GM19193 (cell line): ENCODE data around the gene CCDC178.

ENCODE experiments used
- POLR2A ChIP-seq: IDR thresholded peaks from 4 replicates; pipeline ENCODE4 v1.6.1; 2011; ENCODE audit not compliant: insufficient read depth, insufficient read length; ENCODE audit errors: extremely low read depth

The CCDC178 gene

GRCh38 chr18:33184958-33185357, 255.6 kb downstream of the CCDC178 start:
- TF ChIP-seq POLR2A = no peak

- TF ChIP-seq POLR2A = no peak
Measured at GRCh38 chr18:33184175-33184574, 256.3 kb downstream of the CCDC178 start.

- no peak for TF ChIP-seq POLR2A
Measured at GRCh38 chr18:33183136-33183535, 257.4 kb downstream of the CCDC178 start.

- no peak for TF ChIP-seq POLR2A
Measured at GRCh38 chr18:33181016-33181415, 259.5 kb downstream of the CCDC178 start.

- no peak for TF ChIP-seq POLR2A
Measured at GRCh38 chr18:33169218-33169617, 271.3 kb downstream of the CCDC178 start.

- no peak for TF ChIP-seq POLR2A
Measured at GRCh38 chr18:33161131-33161530, 279.4 kb downstream of the CCDC178 start.

- TF ChIP-seq POLR2A = no peak
Measured at GRCh38 chr18:33159151-33159550, 281.4 kb downstream of the CCDC178 start.

- TF ChIP-seq POLR2A = no peak
Measured at GRCh38 chr18:33157893-33158292, 282.6 kb downstream of the CCDC178 start.

- no peak for TF ChIP-seq POLR2A
Measured at GRCh38 chr18:33156906-33157470, 283.5 kb downstream of the CCDC178 start.

GRCh38 chr18:33154049-33154448, 286.5 kb downstream of the CCDC178 start:
- TF ChIP-seq POLR2A = no peak

- no peak for TF ChIP-seq POLR2A
Measured at GRCh38 chr18:33152376-33152775, 288.1 kb downstream of the CCDC178 start.

- TF ChIP-seq POLR2A = no peak
Measured at GRCh38 chr18:33146014-33146413, 294.5 kb downstream of the CCDC178 start.

GRCh38 chr18:33135951-33136660, 304.4 kb downstream of the CCDC178 start:
- no peak for TF ChIP-seq POLR2A

- TF ChIP-seq POLR2A = no peak
Measured at GRCh38 chr18:33132657-33133056, 307.9 kb downstream of the CCDC178 start.

GRCh38 chr18:33128581-33128980, 311.9 kb downstream of the CCDC178 start:
- TF ChIP-seq POLR2A = no peak

- no peak for TF ChIP-seq POLR2A
Measured at GRCh38 chr18:33123862-33124518, 316.5 kb downstream of the CCDC178 start.

GRCh38 chr18:33116376-33116775, 324.1 kb downstream of the CCDC178 start:
- TF ChIP-seq POLR2A = no peak

GRCh38 chr18:33115917-33116316, 324.6 kb downstream of the CCDC178 start:
- TF ChIP-seq POLR2A = no peak
